Measurements from ENCODE around the gene PDE4D.

GRCh38 chr5:59790376-59790775, 103.2 kb downstream of the PDE4D start:
- TF ChIP-seq CTCF (conservative IDR thresholded peaks at IDR 0.05; ENCODE audit: low read length) (no peak), EZH2phosphoT487 (IDR thresholded peaks at IDR 0.05; ENCODE audit: borderline replicate concordance, low read depth, low read length) (no peak)
